K562 (cell line): Measurements from ENCODE around the gene ERAL1. TPM values are rescaled to one million over a fixed set of nuclear protein-coding genes. Genes with fewer than 3 reads are reported as not detected.

Experiments
- DLX4 ChIP-seq: fragments of 250-450 bp; sonication (Bioruptor Pico); IDR thresholded peaks from 2 replicates; pipeline ENCODE4 v1.6.1; 2021; ENCODE audit warnings: mild to moderate bottlenecking
- PBX2 ChIP-seq, 2 experiments: IDR thresholded peaks in 1 of 2; conservative IDR thresholded peaks in 1 of 2; 2 replicates each; pipeline ENCODE4 v1.6.1; 2016; ENCODE audit warnings: low read depth in 2 of 2, mild to moderate bottlenecking in 1 of 2, missing compliant biosample characterization in 1 of 2, missing genetic modification characterization in 1 of 2, moderate library complexity in 1 of 2
- SFPQ ChIP-seq: fragments of 200-400 bp; formaldehyde crosslinking; IDR thresholded peaks from 2 replicates; pipeline ENCODE4 v1.6.1; 2017; ENCODE audit warnings: mild to moderate bottlenecking, low read depth, low read length, moderate library complexity
- ZNF395 ChIP-seq: fragments of 200-800 bp; sonication (Bioruptor generic); IDR thresholded peaks from 2 replicates; pipeline ENCODE4 v1.6.1; 2017; ENCODE audit warnings: missing genetic modification characterization, missing compliant biosample characterization
- ZNF668 ChIP-seq: fragments of 250-450 bp; sonication (Bioruptor Pico); IDR thresholded peaks from 2 replicates; pipeline ENCODE4 v1.8.0; 2022; ENCODE audit warnings: mild to moderate bottlenecking, inconsistent platforms
- polyA plus RNA-seq, 8 experiments: library from polyadenylated mRNA; depleted of rRNA in 4 of 8; stranded (reverse) in 5 of 8; unstranded in 3 of 8; fragments of >200 nt; fragmentation: Nextera tagmentation in 2 of 8; fragmentation: Illumina TruSeq in 1 of 8; extraction: Ambion mirVana in 2 of 8; extraction: Trizol in 1 of 8; gene quantifications; 2 replicates each; pipeline versions ENCODE4 v1.2.1 to v1.2.3, GENCODE V29; 2011 to 2014; ENCODE audit warnings: inconsistent platforms in 1 of 8, missing spikeins in 1 of 8
- total RNA-seq, 7 experiments: library from RNA; depleted of rRNA in 6 of 7; stranded (reverse); fragments of >200 nt in 6 of 7; fragmentation: Illumina TruSeq in 2 of 7; extraction: Trizol in 2 of 7; gene quantifications; 2 replicates each; pipeline versions ENCODE4 v1.2.1 to v1.2.3, GENCODE V29; 2011 to 2021; ENCODE audit warnings: low replicate concordance in 1 of 7

ERAL1 gene
- total and polyA plus RNA-seq, 9 of the 15 experiments (the other 6 are each of a cell fraction or from before 2014, with no cell fraction given): 37.5 to 351 (median 106) TPM

- TF ChIP-seq PBX2 (CRISPR knock-in tag; IDR thresholded peaks at IDR 0.05; ENCODE audit: low read depth) (peak; percentile 13; the same call in 1 of the 2 replicates), PBX2 (tag; conservative IDR thresholded peaks at IDR 0.05; ENCODE audit: low read depth) (no peak), DLX4 (CRISPR knock-in tag) (no peak), SFPQ (no peak), ZNF668 (CRISPR knock-in tag) (no peak), ZNF395 (CRISPR knock-in tag) (peak; percentile 8; the same call in 1 of the 2 replicates)
Observed at GRCh38 chr17:28896491-28896883, 41.7 kb downstream of the ERAL1 start (continued).
